ENCODE data around the gene PRKCA. TPM values are rescaled to one million over a fixed set of nuclear protein-coding genes. Genes with fewer than 3 reads are reported as not detected.
A peak's percentile ranks its signal among the peaks of the same experiment; 100 is the strongest.

PRKCA gene
- total and polyA plus RNA-seq, 2 of the 13 experiments (the other 11 are each of a cell fraction or from before 2014, with no cell fraction given), result 18.5 to 21.5 TPM

DNA sequence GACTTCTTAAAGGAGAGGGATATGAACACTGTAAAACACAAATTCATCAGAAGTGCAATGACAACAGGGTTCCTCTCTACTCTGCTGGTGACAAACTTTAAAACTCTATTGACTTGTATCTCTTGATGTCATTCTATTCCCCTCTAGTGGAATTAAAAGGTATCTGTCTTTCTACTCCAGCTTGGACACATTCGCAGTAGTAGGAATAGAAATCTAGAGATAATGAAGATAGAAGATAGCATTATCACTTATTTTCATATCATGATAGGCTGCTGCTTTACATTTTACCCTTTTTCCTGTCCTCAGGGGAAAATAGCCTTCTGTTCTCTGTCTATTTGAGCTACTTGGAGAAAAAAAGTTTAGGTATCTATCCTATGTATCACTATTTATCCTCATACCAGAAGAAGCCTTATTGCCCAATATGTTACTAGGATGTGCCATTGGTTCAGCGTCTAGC is 322.9 kb downstream of the PRKCA start:
- H3K79me2 ChIP-seq (ENCODE audit: insufficient read depth, low read length), result peaks cover 2% of the 10 kb centered on the region
- no peaks in the 10 kb centered on the region for H4K20me1 ChIP-seq (ENCODE audit: insufficient read depth, low read length)
- 80% methylated on average over 2 of the region's 2 CpGs for WGBS (ENCODE audit: low lambda C conversion rate)
- ATAC-seq, result peak; percentile 81
- POLR2A ChIA-PET, result no interaction called here
- H3K9me3 ChIP-seq (ENCODE audit: low read length), result no peaks in the 10 kb centered on the region
- H3K27me3 ChIP-seq (ENCODE audit: control insufficient read depth in 1 of 2, insufficient read depth in 2 of 2, low read length in 2 of 2), result no peaks in the 10 kb centered on the region
- H3K4me3 ChIP-seq (replicated peaks in 1 of 3; ENCODE audit: insufficient read depth in 1 of 3, low read depth in 2 of 3, low read length in 3 of 3), result no peak overlapping the region
- BruUV-seq (replicated peaks), result no TSS peak
- intact Hi-C loops (cut with micrococcal nuclease; ENCODE audit: unreplicated experiment) (loop anchor here (1.0 kb wide), 2 partner anchors 370 to 425 kb away; no protein-coding TSS in a partner anchor), in situ Hi-C loops (cut with HindIII; ENCODE audit: extremely low pct_ligation_motif_present, low pct_unique_long_range_greater_than_20kb) (loop anchor here (10.0 kb wide), 1 partner anchor 371 kb away; no protein-coding TSS in a partner anchor)
- no peak overlapping the region for H3K9ac ChIP-seq (ENCODE audit: insufficient read depth, low read depth, low read length)
- peaks cover 22% of the 10 kb centered on the region for H3K4me1 ChIP-seq (ENCODE audit: insufficient read depth, low read length)
- no peak overlapping the region for H2AFZ ChIP-seq (ENCODE audit: low read length)
- FAIRE-seq, result peak; percentile 51
- H3K4me2 ChIP-seq (ENCODE audit: low read depth, low read length), result no peak overlapping the region
- CTCF ChIA-PET (ENCODE audit: low intra/inter-chr PET ratio, low total read pairs), result interaction anchor here (1.5 kb wide), 1 partner anchor 370 kb away, joined by 8 read pairs; no protein-coding TSS in a partner anchor
- no peaks in the 10 kb centered on the region for H3K36me3 ChIP-seq (replicated peaks in 1 of 2; ENCODE audit: control insufficient read depth in 1 of 2, insufficient read depth in 2 of 2, low read length in 2 of 2)
- TF ChIP-seq RCOR2 (CRISPR knock-in tag; IDR thresholded peaks at IDR 0.05) (no peak), KAT8 (CRISPR knock-in tag; IDR thresholded peaks at IDR 0.05) (0 out of 2 replicates have a peak, but pooled peaks have one; percentile 22), RAD21 (CRISPR knock-in tag; IDR thresholded peaks at IDR 0.05) (peak; percentile 61; the same call in 1 of the 2 replicates), SMC3 (IDR thresholded peaks at IDR 0.05; ENCODE audit: low read length) (peak; percentile 54; the same call in 1 of the 2 replicates), CEBPB (IDR thresholded peaks at IDR 0.05; ENCODE audit: borderline replicate concordance, low read depth, low read length) (peak; percentile 45; the same call in 1 of the 2 replicates), STAG1 (CRISPR knock-in tag; IDR thresholded peaks at IDR 0.05) (peak; percentile 83), ZSCAN20 (CRISPR knock-in tag; IDR thresholded peaks at IDR 0.05; ENCODE audit: borderline replicate concordance) (no peak)
- TF ChIP-seq, protein P1, sequence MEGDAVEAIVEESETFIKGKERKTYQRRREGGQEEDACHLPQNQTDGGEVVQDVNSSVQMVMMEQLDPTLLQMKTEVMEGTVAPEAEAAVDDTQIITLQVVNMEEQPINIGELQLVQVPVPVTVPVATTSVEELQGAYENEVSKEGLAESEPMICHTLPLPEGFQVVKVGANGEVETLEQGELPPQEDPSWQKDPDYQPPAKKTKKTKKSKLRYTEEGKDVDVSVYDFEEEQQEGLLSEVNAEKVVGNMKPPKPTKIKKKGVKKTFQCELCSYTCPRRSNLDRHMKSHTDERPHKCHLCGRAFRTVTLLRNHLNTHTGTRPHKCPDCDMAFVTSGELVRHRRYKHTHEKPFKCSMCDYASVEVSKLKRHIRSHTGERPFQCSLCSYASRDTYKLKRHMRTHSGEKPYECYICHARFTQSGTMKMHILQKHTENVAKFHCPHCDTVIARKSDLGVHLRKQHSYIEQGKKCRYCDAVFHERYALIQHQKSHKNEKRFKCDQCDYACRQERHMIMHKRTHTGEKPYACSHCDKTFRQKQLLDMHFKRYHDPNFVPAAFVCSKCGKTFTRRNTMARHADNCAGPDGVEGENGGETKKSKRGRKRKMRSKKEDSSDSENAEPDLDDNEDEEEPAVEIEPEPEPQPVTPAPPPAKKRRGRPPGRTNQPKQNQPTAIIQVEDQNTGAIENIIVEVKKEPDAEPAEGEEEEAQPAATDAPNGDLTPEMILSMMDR (CRISPR knock-in tag; IDR thresholded peaks at IDR 0.05), result peak; percentile 56
- no peak overlapping the region for H3K27ac ChIP-seq (ENCODE audit: extremely low read length, insufficient read depth, low read length)
- DNase-seq (ENCODE audit: low spot score), result peak; percentile 41

Data from HepG2 (cell line).